ENCODE data around the gene CCDC85C. TPM values are rescaled to one million over a fixed set of nuclear protein-coding genes. Genes with fewer than 3 reads are reported as not detected.

The CCDC85C gene
- total RNA-seq, 1 donor from 2014 or later = 16.6 TPM

DNA sequence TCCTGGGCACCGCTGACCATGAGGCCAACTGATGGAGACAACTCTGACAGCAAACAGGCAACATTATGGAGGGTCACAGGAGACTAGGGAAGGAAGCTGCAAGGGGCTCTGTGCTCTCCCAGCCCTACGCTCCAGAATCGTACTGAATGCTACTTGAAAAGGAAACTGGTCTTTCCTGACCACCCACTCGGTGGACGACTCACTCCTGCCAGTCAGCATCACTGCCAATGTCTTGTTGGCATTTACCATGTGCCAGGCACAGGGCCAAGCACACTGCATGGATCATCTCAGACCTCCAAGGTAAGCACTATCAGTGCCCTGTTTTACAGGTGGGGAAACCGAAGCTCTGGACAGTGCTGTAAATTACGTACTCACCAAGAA, 38.0 kb downstream of the CCDC85C start:
- Histone ChIP-seq H3K27ac (ENCODE audit: low read depth, low read length) (no peak overlapping the region), H3K4me1 (ENCODE audit: insufficient read depth, low read length) (peaks cover 49% of the 10 kb centered on the region), H4K20me1 (ENCODE audit: insufficient read depth, low read length) (peaks cover 77% of the 10 kb centered on the region), H2AFZ (ENCODE audit: low read depth, low read length) (no peak overlapping the region), H3K4me2 (ENCODE audit: low read length) (peak overlapping the region; percentile 38), H3K9ac (ENCODE audit: low read length) (no peak overlapping the region), H3K4me3 (ENCODE audit: insufficient read depth, low read depth, low read length) (no peak overlapping the region), H3K36me3 (ENCODE audit: insufficient read depth, low read length) (no peaks in the 10 kb centered on the region), H3K9me3 (ENCODE audit: insufficient read depth, low read depth, low read length) (no peaks in the 10 kb centered on the region), H3K27me3 (ENCODE audit: insufficient read depth, low read length) (no peaks in the 10 kb centered on the region), H3K79me2 (ENCODE audit: insufficient read depth, low read length) (peaks cover 82% of the 10 kb centered on the region)
- Mint-ChIP-seq H3K4me3 (ENCODE audit: unreplicated experiment) (no peak overlapping the region), H3K4me1 (ENCODE audit: low read depth, unreplicated experiment) (peaks cover 28% of the 10 kb centered on the region), H3K27me3 (ENCODE audit: low read depth, unreplicated experiment) (peaks cover 7% of the 10 kb centered on the region), H3K9me3 (ENCODE audit: unreplicated experiment) (no peaks in the 10 kb centered on the region), H3K36me3 (ENCODE audit: low read depth, unreplicated experiment) (no peaks in the 10 kb centered on the region), H3K27ac (ENCODE audit: unreplicated experiment) (no peak overlapping the region)
- TF ChIP-seq, protein P1, sequence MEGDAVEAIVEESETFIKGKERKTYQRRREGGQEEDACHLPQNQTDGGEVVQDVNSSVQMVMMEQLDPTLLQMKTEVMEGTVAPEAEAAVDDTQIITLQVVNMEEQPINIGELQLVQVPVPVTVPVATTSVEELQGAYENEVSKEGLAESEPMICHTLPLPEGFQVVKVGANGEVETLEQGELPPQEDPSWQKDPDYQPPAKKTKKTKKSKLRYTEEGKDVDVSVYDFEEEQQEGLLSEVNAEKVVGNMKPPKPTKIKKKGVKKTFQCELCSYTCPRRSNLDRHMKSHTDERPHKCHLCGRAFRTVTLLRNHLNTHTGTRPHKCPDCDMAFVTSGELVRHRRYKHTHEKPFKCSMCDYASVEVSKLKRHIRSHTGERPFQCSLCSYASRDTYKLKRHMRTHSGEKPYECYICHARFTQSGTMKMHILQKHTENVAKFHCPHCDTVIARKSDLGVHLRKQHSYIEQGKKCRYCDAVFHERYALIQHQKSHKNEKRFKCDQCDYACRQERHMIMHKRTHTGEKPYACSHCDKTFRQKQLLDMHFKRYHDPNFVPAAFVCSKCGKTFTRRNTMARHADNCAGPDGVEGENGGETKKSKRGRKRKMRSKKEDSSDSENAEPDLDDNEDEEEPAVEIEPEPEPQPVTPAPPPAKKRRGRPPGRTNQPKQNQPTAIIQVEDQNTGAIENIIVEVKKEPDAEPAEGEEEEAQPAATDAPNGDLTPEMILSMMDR (IDR thresholded peaks at IDR 0.05; ENCODE audit: insufficient read depth, low read depth, low read length) = no peak
- no peak for TF ChIP-seq EZH2 (IDR thresholded peaks at IDR 0.05; ENCODE audit: insufficient read depth, low read length)
- DNase-seq (ENCODE audit: low read depth) (no peak), FAIRE-seq (no peak)

DNA sequence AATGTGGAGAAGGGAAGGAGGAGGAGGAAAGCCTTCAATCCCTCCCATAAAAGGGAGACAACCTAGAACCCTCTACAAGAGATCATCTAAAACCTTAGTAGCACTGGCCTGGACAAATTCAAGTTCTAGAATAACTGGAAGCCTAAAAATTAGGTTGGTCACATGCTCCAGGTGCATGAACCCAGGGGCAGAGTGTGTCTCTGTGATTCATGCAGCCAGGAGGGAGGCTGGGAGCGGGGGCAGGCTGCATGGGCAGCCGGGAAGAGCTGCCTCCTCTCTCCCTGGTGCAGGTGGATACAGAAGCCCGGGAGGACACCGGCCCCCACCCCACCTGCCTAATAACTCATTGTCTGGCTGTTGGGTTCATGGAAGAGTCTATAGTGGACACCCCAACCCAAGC, 38.6 kb downstream of the CCDC85C start:
- FAIRE-seq = no peak
- Mint-ChIP-seq H3K4me3 (ENCODE audit: unreplicated experiment) (no peak overlapping the region), H3K9me3 (ENCODE audit: unreplicated experiment) (no peaks in the 10 kb centered on the region)

DNA sequence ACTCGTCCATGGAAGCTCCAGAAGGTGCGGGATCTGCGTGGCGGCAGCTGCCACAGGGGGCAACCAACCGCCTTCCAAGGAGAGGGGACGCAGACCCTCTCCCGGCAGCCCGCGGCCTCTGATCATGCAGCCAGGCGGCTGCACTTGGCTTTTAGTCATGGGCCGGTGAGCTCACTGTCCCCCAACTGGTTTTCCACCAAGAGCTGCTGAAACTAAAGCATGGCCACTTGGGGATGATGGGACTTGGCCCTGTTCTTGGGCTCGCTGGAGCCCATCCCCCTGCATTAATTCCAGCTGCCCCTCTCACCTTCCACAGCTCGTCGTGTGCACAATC, 39.1 kb downstream of the CCDC85C start:
- Histone ChIP-seq H2AFZ (ENCODE audit: low read depth, low read length) (no peak overlapping the region), H3K27ac (ENCODE audit: low read depth, low read length) (no peak overlapping the region), H3K4me2 (ENCODE audit: low read length) (peak overlapping the region; percentile 54), H3K4me1 (ENCODE audit: insufficient read depth, low read length) (peaks cover 50% of the 10 kb centered on the region), H3K9ac (ENCODE audit: low read length) (no peak overlapping the region), H3K4me3 (ENCODE audit: insufficient read depth, low read depth, low read length) (no peak overlapping the region), H3K36me3 (ENCODE audit: insufficient read depth, low read length) (no peaks in the 10 kb centered on the region), H3K79me2 (ENCODE audit: insufficient read depth, low read length) (peaks cover 85% of the 10 kb centered on the region), H4K20me1 (ENCODE audit: insufficient read depth, low read length) (peaks cover 86% of the 10 kb centered on the region), H3K9me3 (ENCODE audit: insufficient read depth, low read depth, low read length) (no peaks in the 10 kb centered on the region), H3K27me3 (ENCODE audit: insufficient read depth, low read length) (no peaks in the 10 kb centered on the region)
- H3K27me3 Mint-ChIP-seq (ENCODE audit: low read depth, unreplicated experiment) = peaks cover 6% of the 10 kb centered on the region
- H3K27ac Mint-ChIP-seq (ENCODE audit: unreplicated experiment) = no peak overlapping the region
- TF ChIP-seq EZH2 (IDR thresholded peaks at IDR 0.05; ENCODE audit: insufficient read depth, low read length) = no peak
- H3K36me3 Mint-ChIP-seq (ENCODE audit: low read depth, unreplicated experiment) = no peaks in the 10 kb centered on the region
- no peak overlapping the region for H3K4me3 Mint-ChIP-seq (ENCODE audit: unreplicated experiment)
- no peak for DNase-seq (ENCODE audit: low read depth)
- FAIRE-seq = no peak
- H3K4me1 Mint-ChIP-seq (ENCODE audit: low read depth, unreplicated experiment) = peaks cover 27% of the 10 kb centered on the region
- no peaks in the 10 kb centered on the region for H3K9me3 Mint-ChIP-seq (ENCODE audit: unreplicated experiment)

More for the DNA sequence above, 38.6 kb downstream of the CCDC85C start:
- Histone ChIP-seq H3K36me3 (ENCODE audit: insufficient read depth, low read length) (no peaks in the 10 kb centered on the region), H4K20me1 (ENCODE audit: insufficient read depth, low read length) (peaks cover 83% of the 10 kb centered on the region), H3K27ac (ENCODE audit: low read depth, low read length) (no peak overlapping the region), H3K4me3 (ENCODE audit: insufficient read depth, low read depth, low read length) (no peak overlapping the region), H3K9ac (ENCODE audit: low read length) (no peak overlapping the region), H3K9me3 (ENCODE audit: insufficient read depth, low read depth, low read length) (no peaks in the 10 kb centered on the region), H3K79me2 (ENCODE audit: insufficient read depth, low read length) (peaks cover 85% of the 10 kb centered on the region), H3K27me3 (ENCODE audit: insufficient read depth, low read length) (no peaks in the 10 kb centered on the region), H3K4me2 (ENCODE audit: low read length) (peak overlapping the region; percentile 54), H3K4me1 (ENCODE audit: insufficient read depth, low read length) (peaks cover 50% of the 10 kb centered on the region), H2AFZ (ENCODE audit: low read depth, low read length) (no peak overlapping the region)
- TF ChIP-seq, protein P1 (IDR thresholded peaks at IDR 0.05; ENCODE audit: insufficient read depth, low read depth, low read length) = no peak
- no peak overlapping the region for H3K27ac Mint-ChIP-seq (ENCODE audit: unreplicated experiment)
- DNase-seq (ENCODE audit: low read depth) = no peak
- H3K27me3 Mint-ChIP-seq (ENCODE audit: low read depth, unreplicated experiment) = peaks cover 6% of the 10 kb centered on the region
- no peaks in the 10 kb centered on the region for H3K36me3 Mint-ChIP-seq (ENCODE audit: low read depth, unreplicated experiment)
- peaks cover 28% of the 10 kb centered on the region for H3K4me1 Mint-ChIP-seq (ENCODE audit: low read depth, unreplicated experiment)
